GM12892 (cell line): ENCODE data around the gene NAB1.

Experiments
- POLR2A ChIP-seq: IDR thresholded peaks from 2 replicates; pipeline ENCODE4 v1.6.1; 2011; ENCODE audit warnings: low read depth, low read length, control low read depth
- POLR2AphosphoS5 ChIP-seq: IDR thresholded peaks from 2 replicates; pipeline ENCODE4 v1.6.1; 2011; ENCODE audit warnings: low read depth, low read length, control low read depth
- TAF1 ChIP-seq: IDR thresholded peaks from 2 replicates; pipeline ENCODE4 v1.6.1; 2011; ENCODE audit warnings: low read depth, mild to moderate bottlenecking, control low read depth, low read length, borderline replicate concordance

- peak; percentile 34; the same call in 1 of the 2 replicates for TF ChIP-seq POLR2AphosphoS5
- peak; percentile 54; the same call in 1 of the 2 replicates for TF ChIP-seq POLR2A
- TF ChIP-seq TAF1 = no peak
Measured at GRCh38 chr2:190722061-190722759, 73.3 kb downstream of the NAB1 start.
